ENCODE data around the gene P2RY1.
"Not testable (repeated sequence)": the region's sequence is repeated elsewhere in the genome, so short reads cannot be mapped to it uniquely, and the experiment has no call there.

The P2RY1 gene

GRCh38 chr3:152836269-152836668 lies 1.3 kb downstream of the P2RY1 start:
- DNase-seq (ENCODE audit: low spot score) = no peak

GRCh38 chr3:152839511-152839910 lies 4.6 kb downstream of the P2RY1 start:
- no peak for DNase-seq (ENCODE audit: low spot score)

GRCh38 chr3:152841131-152841530 lies 6.2 kb downstream of the P2RY1 start:
- DNase-seq (ENCODE audit: low spot score) = no peak

- no peak for DNase-seq (ENCODE audit: low spot score)
Measured at GRCh38 chr3:152842413-152842812, 7.5 kb downstream of the P2RY1 start.

DNA sequence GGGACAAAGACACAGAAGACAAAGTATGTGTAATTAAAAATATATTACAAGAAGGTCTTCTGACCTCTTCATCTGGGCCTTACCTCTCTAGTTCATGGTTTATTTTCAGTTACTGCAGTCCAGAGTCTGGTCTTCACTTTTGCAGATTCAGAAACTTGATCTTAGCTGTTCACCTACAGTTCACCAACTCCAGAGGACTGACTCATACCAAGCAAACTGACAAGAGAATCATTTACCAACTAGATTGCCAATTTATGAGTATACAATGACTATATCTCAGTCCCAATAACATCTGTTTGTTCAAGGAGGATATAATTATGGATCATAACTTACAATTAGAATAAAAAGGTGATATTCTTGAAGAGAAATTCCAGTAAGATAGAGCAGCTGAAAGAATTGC lies 9.0 kb downstream of the P2RY1 start:
- no peak for DNase-seq (ENCODE audit: low spot score)

GRCh38 chr3:152846572-152847202 lies 11.8 kb downstream of the P2RY1 start:
- DNase-seq (ENCODE audit: low spot score) = not testable (repeated sequence)

DNA sequence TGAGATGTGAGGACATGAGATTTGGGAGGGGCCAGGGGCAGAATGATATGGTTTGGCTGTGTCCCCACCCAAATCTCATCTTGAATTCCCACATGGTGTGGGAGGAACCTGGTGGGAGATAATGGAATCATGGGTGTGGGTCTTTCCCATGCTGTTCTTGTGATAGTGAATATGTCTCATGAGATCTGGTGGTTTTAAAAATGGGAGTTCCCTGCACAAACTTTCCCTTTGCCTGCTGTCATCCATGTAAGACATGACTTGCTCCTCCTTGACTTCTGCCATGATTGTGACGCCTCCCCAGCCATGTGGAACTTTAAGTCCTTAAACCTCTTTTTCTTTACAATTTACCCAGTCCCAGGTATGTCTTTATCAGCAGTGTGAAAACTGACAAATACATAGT lies 12.7 kb downstream of the P2RY1 start:
- not testable (repeated sequence) for DNase-seq (ENCODE audit: low spot score)

- DNase-seq (ENCODE audit: low spot score) = no peak
Measured at GRCh38 chr3:152849996-152850578, 15.2 kb downstream of the P2RY1 start.

- DNase-seq (ENCODE audit: low spot score) = no peak
Measured at GRCh38 chr3:152853196-152853595, 18.3 kb downstream of the P2RY1 start.

DNA sequence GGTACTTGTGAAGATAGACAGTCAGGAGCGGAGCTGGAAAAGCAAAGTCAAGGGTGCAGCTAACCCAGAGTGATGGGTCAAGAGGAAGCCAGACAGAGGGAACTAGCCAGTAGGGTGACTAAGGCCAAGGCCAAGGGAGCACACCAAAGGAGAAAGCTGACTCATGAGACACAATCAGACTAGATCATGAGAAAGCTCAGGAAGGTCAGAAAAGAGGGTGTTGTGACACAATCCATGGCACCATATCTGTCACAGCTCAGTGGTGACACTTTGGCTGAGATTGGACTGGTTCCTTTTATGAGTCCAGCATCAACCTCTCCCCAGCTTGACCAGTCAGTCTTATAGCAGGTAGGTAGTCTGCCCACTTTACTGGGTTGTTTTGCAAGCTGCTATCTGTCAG lies 22.2 kb downstream of the P2RY1 start:
- no peak for DNase-seq (ENCODE audit: low spot score)

- no peak for DNase-seq (ENCODE audit: low spot score)
Measured at GRCh38 chr3:152858170-152858800, 23.4 kb downstream of the P2RY1 start.

- DNase-seq (ENCODE audit: low spot score) = no peak
Measured at GRCh38 chr3:152860736-152861135, 25.8 kb downstream of the P2RY1 start.

GRCh38 chr3:152865668-152866245 lies 30.8 kb downstream of the P2RY1 start:
- no peak for DNase-seq (ENCODE audit: low spot score)

- DNase-seq (ENCODE audit: low spot score) = no peak
Measured at GRCh38 chr3:152870027-152870426, 35.1 kb downstream of the P2RY1 start.

- not testable (repeated sequence) for DNase-seq (ENCODE audit: low spot score)
Measured at GRCh38 chr3:152873314-152873713, 38.4 kb downstream of the P2RY1 start.

GRCh38 chr3:152874896-152875749 lies 40.2 kb downstream of the P2RY1 start:
- DNase-seq (ENCODE audit: low spot score) = no peak

GRCh38 chr3:152879130-152879789 lies 44.3 kb downstream of the P2RY1 start:
- no peak for DNase-seq (ENCODE audit: low spot score)

DNA sequence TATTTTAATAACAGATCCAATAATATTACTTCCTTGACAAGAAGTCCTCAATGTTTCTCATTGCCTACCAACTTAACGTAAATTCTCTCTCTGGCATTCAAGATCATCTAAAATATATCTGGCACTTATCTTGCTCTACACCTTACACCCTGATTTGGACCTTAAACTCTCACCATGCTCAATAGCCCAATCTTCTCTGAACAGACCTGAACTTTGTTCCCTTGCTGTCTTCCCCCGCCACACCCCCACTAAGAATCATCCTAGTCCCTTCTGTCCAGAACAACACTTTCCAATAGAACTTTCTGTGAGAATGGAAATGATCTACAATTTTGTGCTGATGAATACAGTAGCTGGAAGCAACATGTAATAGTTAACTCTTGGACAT lies 44.9 kb downstream of the P2RY1 start:
- no peak for DNase-seq (ENCODE audit: low spot score)

DNA sequence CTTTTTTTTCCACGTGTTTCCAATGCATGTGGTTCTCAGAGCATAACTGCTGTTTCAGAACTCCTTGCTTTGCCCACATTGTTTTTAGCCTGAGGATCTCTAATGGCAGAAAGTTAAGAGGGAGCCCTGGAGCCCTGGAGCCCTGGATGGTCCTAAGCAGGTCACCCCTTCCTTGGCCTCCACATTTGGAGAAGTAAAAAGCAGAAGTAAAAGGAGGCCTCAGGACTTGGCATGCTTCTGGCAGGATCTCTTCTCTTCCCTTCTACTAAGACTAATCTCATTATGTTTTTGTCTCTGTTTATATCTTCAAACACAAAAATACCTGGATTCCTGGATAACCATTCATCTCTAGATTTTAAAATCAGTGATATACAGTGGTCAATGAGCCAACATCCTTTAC lies 50.1 kb downstream of the P2RY1 start:
- DNase-seq (ENCODE audit: low spot score) = no peak
